Neuronal stem cell (in vitro differentiated cells): ENCODE measurements around the gene CCDC71L.
"Not testable (repeated sequence)": the region's sequence is repeated elsewhere in the genome, so short reads cannot be mapped to it uniquely, and the experiment has no call there.

Source experiments
- DNase-seq: peaks from one replicate; pipeline ENCODE4 v3.0.0-alpha.2; 2013; ENCODE audit warnings: low spot score
- H2AFZ ChIP-seq: one replicate; pipeline ENCODE4 v1.6.1; 2013; ENCODE audit warnings: mild to moderate bottlenecking, low read length, inconsistent platforms
- H2AK5ac ChIP-seq: 2 replicates; pipeline ENCODE4 v1.6.1; 2013; ENCODE audit warnings: low read depth, mild to moderate bottlenecking, inconsistent platforms, low read length, moderate library complexity, mixed read lengths
- H2BK120ac ChIP-seq: 2 replicates; pipeline ENCODE4 v1.6.1; 2013; ENCODE audit warnings: low read depth, mild to moderate bottlenecking, inconsistent platforms, low read length, moderate library complexity, mixed read lengths
- H2BK12ac ChIP-seq: one replicate; pipeline ENCODE4 v1.6.1; 2013; ENCODE audit warnings: low read length, inconsistent platforms
- H2BK15ac ChIP-seq: 2 replicates; pipeline ENCODE4 v1.6.1; 2013; ENCODE audit warnings: mild to moderate bottlenecking, low read length, inconsistent platforms, mixed read lengths
- H2BK5ac ChIP-seq: one replicate; pipeline ENCODE4 v1.6.1; 2013; ENCODE audit warnings: inconsistent platforms, mild to moderate bottlenecking, low read length, moderate library complexity
- H3K14ac ChIP-seq: one replicate; pipeline ENCODE4 v1.6.1; 2013; ENCODE audit warnings: low read length, inconsistent platforms
- H3K18ac ChIP-seq: 2 replicates; pipeline ENCODE4 v1.6.1; 2013; ENCODE audit warnings: low read length, inconsistent platforms
- H3K23ac ChIP-seq: 2 replicates; pipeline ENCODE4 v1.6.1; 2013; ENCODE audit warnings: low read depth, mild to moderate bottlenecking, mixed read lengths, low read length, inconsistent platforms; ENCODE audit not compliant: poor library complexity
- H3K27ac ChIP-seq: replicated peaks from 3 replicates; pipeline ENCODE4 v1.5.1; 2013; ENCODE audit warnings: low read length, inconsistent platforms
- H3K27me3 ChIP-seq, 3 experiments: 2 replicates each; pipeline ENCODE4 v1.6.1; 2013; ENCODE audit warnings: low read length in 3 of 3, mild to moderate bottlenecking in 2 of 3, inconsistent platforms in 1 of 3, low read depth in 1 of 3, mixed read lengths in 1 of 3, moderate library complexity in 1 of 3; ENCODE audit not compliant: control insufficient read depth in 3 of 3, insufficient read depth in 3 of 3
- H3K36me3 ChIP-seq, 2 donors: replicated peaks in 1 of 2; 2 replicates each; pipeline ENCODE4 v1.6.1; 2013; ENCODE audit warnings: low read length in 2 of 2; ENCODE audit not compliant: control insufficient read depth in 2 of 2, insufficient read depth in 2 of 2
- H3K4ac ChIP-seq: 2 replicates; pipeline ENCODE4 v1.6.1; 2013; ENCODE audit warnings: inconsistent platforms, mild to moderate bottlenecking, low read length, moderate library complexity
- H3K4me1 ChIP-seq, 2 donors: 1 replicate in 1 of 2; 2 replicates in 1 of 2; pipeline ENCODE4 v1.6.1; 2013; ENCODE audit warnings: low read length in 2 of 2, low read depth in 1 of 2; ENCODE audit not compliant: control insufficient read depth in 2 of 2, insufficient read depth in 1 of 2
- H3K4me2 ChIP-seq: one replicate; pipeline ENCODE4 v1.6.1; 2013; ENCODE audit warnings: mild to moderate bottlenecking, low read length, inconsistent platforms; ENCODE audit not compliant: insufficient read depth, poor library complexity, severe bottlenecking
- H3K4me3 ChIP-seq, 2 donors: 2 replicates each; pipeline ENCODE4 v1.5.1; 2013; ENCODE audit warnings: low read length in 2 of 2, mild to moderate bottlenecking in 2 of 2, inconsistent platforms in 1 of 2, moderate library complexity in 1 of 2
- H3K79me1 ChIP-seq: one replicate; pipeline ENCODE4 v1.6.1; 2013; ENCODE audit warnings: low read depth, mild to moderate bottlenecking, inconsistent platforms, low read length, moderate library complexity
- H3K9ac ChIP-seq: one replicate; pipeline ENCODE4 v1.6.1; 2013; ENCODE audit warnings: mild to moderate bottlenecking, low read depth, low read length, inconsistent platforms; ENCODE audit not compliant: poor library complexity
- H3K9me3 ChIP-seq, 2 donors: replicated peaks in 1 of 2; 2 replicates each; pipeline versions ENCODE3 to v1.6.1; 2013; ENCODE audit warnings: low read length in 2 of 2, mild to moderate bottlenecking in 2 of 2, inconsistent platforms in 1 of 2, low read depth in 1 of 2, mixed read lengths in 1 of 2, moderate library complexity in 1 of 2; ENCODE audit not compliant: control insufficient read depth in 2 of 2, insufficient read depth in 1 of 2
- H4K8ac ChIP-seq: one replicate; pipeline ENCODE4 v1.6.1; 2013; ENCODE audit warnings: low read depth, mild to moderate bottlenecking, inconsistent platforms, low read length, moderate library complexity
- H4K91ac ChIP-seq: one replicate; pipeline ENCODE4 v1.6.1; 2013; ENCODE audit warnings: low read length, low read depth, mild to moderate bottlenecking, inconsistent platforms; ENCODE audit not compliant: poor library complexity
- WGBS, 2 donors: extraction: QIAGEN DNeasy Blood & Tissue Kit; methylation state at CpG; one replicate each; pipeline ENCODE4 v1.1.7; 2013; ENCODE audit warnings: missing lambda C conversion rate in 2 of 2, mixed read lengths in 1 of 2; ENCODE audit not compliant: insufficient read length in 2 of 2, insufficient replicate concordance in 1 of 2; ENCODE audit errors: extremely low coverage in 2 of 2; 5-methylcytosine and 5-hydroxymethylcytosine counted together

CCDC71L gene

DNA sequence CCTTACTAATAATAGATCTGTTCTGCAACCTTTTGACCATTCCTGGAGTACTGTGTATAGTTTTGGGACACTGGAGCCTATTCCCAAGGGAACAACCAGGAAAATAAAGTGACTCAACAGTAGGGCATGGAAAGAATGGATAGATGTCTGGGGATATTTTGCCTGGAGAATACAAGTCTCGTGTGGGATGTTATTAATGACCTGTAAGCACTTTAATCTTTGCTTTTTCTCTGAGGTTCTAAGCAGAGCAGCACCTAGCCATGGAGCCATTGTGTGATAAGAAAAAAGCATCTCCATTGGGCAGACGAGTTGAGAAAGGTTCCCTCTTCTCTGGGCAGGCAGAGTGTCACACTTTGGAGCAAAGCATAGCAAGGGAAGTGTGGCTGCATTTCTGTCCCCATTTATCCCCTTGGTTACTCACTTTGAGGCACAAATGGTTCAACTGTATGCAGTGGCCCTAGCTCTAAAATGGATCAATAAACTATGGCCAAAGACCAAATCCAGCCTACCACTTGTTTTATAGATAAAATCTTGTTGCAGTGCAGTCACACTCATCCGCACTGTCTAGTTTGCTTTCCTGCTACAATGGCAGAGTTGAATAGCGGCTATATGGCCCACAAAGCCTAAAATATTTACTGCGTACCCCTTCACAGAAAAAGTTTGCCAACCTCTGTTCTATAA, 21.0 kb upstream of the CCDC71L start:
- Histone ChIP-seq H2BK120ac (no peak overlapping the region), H3K4me1 (no peaks in the 10 kb centered on the region), H2BK12ac (no peak overlapping the region), H2BK5ac (no peak overlapping the region), H3K18ac (no peak overlapping the region), H3K23ac (no peak overlapping the region), H3K4me3 (no peak overlapping the region), H4K8ac (no peak overlapping the region), H3K27me3 (no peaks in the 10 kb centered on the region), H3K9me3 (no peaks in the 10 kb centered on the region), H2AK5ac (no peak overlapping the region), H3K4me2 (no peak overlapping the region), H2BK15ac (no peak overlapping the region), H3K79me1 (no peaks in the 10 kb centered on the region), H3K36me3 (no peaks in the 10 kb centered on the region), H3K4ac (no peak overlapping the region), H4K91ac (no peak overlapping the region), H2AFZ (no peak overlapping the region), H3K27ac (no peak overlapping the region), H3K9ac (no peak overlapping the region), H3K14ac (no peak overlapping the region)
- DNase-seq, result no peak
- WGBS, 2 donors, result no CpG with 5 or more reads among the region's 5 CpGs

DNA sequence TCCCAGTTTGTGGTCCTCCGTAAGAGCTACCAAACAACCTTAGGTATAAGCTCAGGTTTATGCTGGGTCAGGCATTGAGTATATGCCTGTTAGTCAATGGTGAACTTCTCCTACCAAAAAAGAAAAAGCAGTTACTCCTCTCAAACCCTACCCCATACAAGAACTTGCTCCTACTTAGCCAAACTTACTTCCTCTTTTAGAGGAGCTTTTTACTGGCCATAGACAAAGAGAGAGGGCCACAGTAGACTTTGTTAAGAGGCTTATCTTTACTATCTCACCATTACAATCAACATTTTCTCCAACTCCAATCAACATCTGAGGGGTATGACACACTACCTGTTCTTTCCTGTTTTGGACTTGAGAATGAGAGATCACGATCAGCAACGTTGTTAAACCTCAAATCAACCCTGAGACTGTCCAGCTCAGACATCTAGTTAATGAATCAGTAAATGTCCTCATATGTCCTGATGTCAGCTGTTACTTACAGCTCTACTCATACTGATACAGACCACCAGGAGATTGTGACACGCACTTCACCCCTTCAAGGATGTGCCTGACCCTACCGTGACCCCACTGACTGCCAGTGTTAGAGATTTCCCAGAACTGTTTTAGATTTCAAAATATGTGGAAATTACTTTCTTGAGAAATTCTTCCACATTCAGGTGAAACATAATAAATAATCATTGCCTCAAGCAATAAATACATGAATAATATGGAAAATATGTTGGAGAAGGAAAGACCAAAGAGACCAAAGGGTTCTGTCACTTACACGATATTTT, 18.4 kb upstream of the CCDC71L start:
- H3K4me1 ChIP-seq, result no peaks in the 10 kb centered on the region
- no peaks in the 10 kb centered on the region for H3K79me1 ChIP-seq
- no peak overlapping the region for H3K14ac ChIP-seq
- H4K91ac ChIP-seq, result no peak overlapping the region
- no peak overlapping the region for H2AK5ac ChIP-seq
- no peak overlapping the region for H2BK15ac ChIP-seq
- H2BK12ac ChIP-seq, result no peak overlapping the region
- no peak overlapping the region for H3K9ac ChIP-seq
- H3K9me3 ChIP-seq, result no peaks in the 10 kb centered on the region
- no peak overlapping the region for H2AFZ ChIP-seq
- H4K8ac ChIP-seq, result no peak overlapping the region
- H3K23ac ChIP-seq, result no peak overlapping the region
- H3K4ac ChIP-seq, result no peak overlapping the region
- no peak overlapping the region for H3K18ac ChIP-seq
- no peaks in the 10 kb centered on the region for H3K36me3 ChIP-seq
- H2BK5ac ChIP-seq, result no peak overlapping the region
- no CpG with 5 or more reads among the region's 6 CpGs for WGBS, 2 donors
- H3K27ac ChIP-seq, result no peak overlapping the region
- H2BK120ac ChIP-seq, result no peak overlapping the region
- DNase-seq, result no peak
- H3K27me3 ChIP-seq, result no peaks in the 10 kb centered on the region
- no peak overlapping the region for H3K4me3 ChIP-seq
- H3K4me2 ChIP-seq, result no peak overlapping the region

DNA sequence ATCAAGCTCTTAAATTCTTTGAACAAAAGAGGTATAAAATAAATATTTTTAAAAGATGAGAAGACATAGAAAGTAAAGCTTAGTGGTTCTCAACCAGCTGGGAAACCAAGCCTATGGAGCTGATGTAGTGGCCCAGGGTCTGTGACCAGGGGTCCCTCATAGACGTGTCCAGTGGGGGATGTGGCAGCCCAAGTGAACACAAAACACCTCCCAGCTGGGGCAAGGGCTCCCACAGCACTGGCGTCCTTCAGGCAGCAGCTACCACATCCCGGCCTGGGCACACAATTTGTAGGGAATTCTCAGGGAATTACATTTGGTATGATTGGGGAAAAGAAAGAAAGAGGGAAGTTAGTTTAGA, 17.8 kb upstream of the CCDC71L start:
- Histone ChIP-seq H2AK5ac (no peak overlapping the region), H3K23ac (no peak overlapping the region), H2AFZ (no peak overlapping the region), H3K4ac (no peak overlapping the region), H2BK5ac (no peak overlapping the region), H2BK12ac (no peak overlapping the region), H3K27ac (no peak overlapping the region), H3K4me2 (no peak overlapping the region), H3K9ac (no peak overlapping the region), H3K9me3 (no peaks in the 10 kb centered on the region), H3K14ac (no peak overlapping the region), H3K79me1 (no peaks in the 10 kb centered on the region), H3K36me3 (no peaks in the 10 kb centered on the region), H3K18ac (no peak overlapping the region), H4K8ac (no peak overlapping the region), H2BK120ac (no peak overlapping the region), H4K91ac (no peak overlapping the region), H3K4me1 (no peaks in the 10 kb centered on the region), H3K27me3 (no peaks in the 10 kb centered on the region), H2BK15ac (no peak overlapping the region), H3K4me3 (no peak overlapping the region)
- no peak for DNase-seq
- WGBS, 2 donors, result no CpG with 5 or more reads among the region's 3 CpGs

DNA sequence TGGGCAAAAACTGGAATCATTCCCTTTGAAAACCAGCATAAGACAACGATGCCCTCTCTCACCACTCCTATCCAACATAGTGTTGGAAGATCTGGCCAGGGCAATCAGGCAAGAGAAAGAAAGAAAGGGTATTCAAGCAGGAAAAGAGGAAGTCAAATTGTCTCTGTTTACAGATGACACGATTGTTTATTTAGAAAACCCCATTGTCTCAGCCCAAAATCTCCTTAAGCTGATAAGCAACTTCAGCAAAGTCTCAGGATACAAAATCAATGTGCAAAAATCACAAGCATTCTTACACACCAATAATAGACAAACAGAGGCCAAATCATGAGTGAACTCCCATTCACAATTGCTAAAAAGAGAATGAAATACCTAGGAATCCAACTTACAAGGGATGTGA, 15.5 kb upstream of the CCDC71L start:
- WGBS, 2 donors, result no CpG with 5 or more reads among the region's 2 CpGs
- H2AFZ ChIP-seq, H3K36me3 ChIP-seq, H3K4ac ChIP-seq, H3K23ac ChIP-seq, H3K9me3 ChIP-seq, H3K4me1 ChIP-seq, H3K18ac ChIP-seq, H3K14ac ChIP-seq, H3K79me1 ChIP-seq, H2BK5ac ChIP-seq, H2BK120ac ChIP-seq, H2BK15ac ChIP-seq, H4K8ac ChIP-seq, H3K4me2 ChIP-seq, DNase-seq, H2AK5ac ChIP-seq, H3K4me3 ChIP-seq, H3K27ac ChIP-seq, H4K91ac ChIP-seq, H3K27me3 ChIP-seq, H3K9ac ChIP-seq, H2BK12ac ChIP-seq: not testable (repeated sequence)
